Measurements from ENCODE around the gene RAET1E. TPM values are rescaled to one million over a fixed set of nuclear protein-coding genes. Genes with fewer than 3 reads are reported as not detected.

Gene RAET1E
- total and polyA plus RNA-seq, 12 donors, result 0.15 to 1.4 (median 0.41) TPM; not detected in 3

DNA sequence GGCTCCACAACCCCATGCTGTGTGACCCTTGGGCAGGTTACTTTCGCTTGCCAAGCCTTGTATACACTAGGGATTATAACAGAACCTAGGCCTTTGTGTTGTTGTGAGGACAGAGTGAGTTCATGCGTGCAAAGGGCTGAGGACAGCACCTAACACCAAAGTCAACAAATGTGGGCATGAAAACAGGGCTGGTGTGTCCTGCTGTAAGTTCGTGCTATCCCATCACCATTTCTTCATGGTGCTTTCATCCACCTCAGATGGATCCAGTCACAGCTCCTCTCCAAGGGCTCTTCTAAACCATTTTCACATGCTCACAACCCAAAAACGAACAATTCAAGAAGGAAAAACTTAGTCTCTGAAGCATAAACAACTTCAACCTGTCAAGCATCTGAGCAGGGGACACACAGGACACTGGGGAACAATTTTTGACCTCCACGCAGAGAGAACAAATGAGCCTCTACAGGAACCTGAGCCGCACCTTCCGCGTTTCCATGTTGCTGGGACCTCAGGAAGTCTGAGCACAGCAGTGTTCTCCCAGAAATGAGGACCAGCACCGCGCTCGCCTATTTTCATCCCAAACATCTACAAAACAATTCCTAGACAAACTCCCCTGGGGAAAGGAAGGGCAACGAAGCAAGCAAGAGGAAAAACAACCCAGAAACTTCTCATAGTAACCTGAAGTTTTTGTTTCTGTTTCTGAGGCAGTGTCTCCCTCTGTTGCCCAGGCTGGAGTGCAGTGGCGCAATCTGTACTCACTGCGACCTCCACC is 36.9 kb downstream of the RAET1E start:
- no peak for DNase-seq
- TF ChIP-seq, protein P1, sequence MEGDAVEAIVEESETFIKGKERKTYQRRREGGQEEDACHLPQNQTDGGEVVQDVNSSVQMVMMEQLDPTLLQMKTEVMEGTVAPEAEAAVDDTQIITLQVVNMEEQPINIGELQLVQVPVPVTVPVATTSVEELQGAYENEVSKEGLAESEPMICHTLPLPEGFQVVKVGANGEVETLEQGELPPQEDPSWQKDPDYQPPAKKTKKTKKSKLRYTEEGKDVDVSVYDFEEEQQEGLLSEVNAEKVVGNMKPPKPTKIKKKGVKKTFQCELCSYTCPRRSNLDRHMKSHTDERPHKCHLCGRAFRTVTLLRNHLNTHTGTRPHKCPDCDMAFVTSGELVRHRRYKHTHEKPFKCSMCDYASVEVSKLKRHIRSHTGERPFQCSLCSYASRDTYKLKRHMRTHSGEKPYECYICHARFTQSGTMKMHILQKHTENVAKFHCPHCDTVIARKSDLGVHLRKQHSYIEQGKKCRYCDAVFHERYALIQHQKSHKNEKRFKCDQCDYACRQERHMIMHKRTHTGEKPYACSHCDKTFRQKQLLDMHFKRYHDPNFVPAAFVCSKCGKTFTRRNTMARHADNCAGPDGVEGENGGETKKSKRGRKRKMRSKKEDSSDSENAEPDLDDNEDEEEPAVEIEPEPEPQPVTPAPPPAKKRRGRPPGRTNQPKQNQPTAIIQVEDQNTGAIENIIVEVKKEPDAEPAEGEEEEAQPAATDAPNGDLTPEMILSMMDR (IDR thresholded peaks at IDR 0.05), result no peak
- Histone ChIP-seq H3K27ac (no peak overlapping the region), H3K27me3 (no peaks in the 10 kb centered on the region), H3K4me3 (no peak overlapping the region), H3K4me1 (peaks cover 0 to 31% (median 19%) of the 10 kb centered on the region in 9 donors), H3K9me3 (no peaks in the 10 kb centered on the region), H3K36me3 (no peaks in the 10 kb centered on the region)
- intact Hi-C loops (cut with DNase I), result no loop called here
- ATAC-seq, result no peak
- 92% methylated on average over 14 of the region's 14 CpGs for WGBS, 2 donors

DNA sequence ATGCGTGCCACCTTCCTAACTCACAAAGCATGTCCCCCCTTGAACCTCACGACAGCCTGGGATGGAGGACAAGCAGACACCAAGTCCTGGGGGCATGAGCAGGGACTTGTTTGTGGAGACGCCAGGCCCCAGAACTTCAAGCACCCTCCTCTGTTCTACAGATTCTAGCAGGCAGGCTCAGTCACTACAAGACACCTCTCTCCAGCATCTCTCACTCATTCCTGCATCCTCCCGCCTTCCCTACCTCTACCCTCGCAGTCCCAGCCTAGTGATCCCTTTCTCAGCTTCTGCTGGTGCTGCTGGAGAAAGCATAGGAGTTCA is 37.4 kb downstream of the RAET1E start:
- ATAC-seq (no peak), DNase-seq (no peak)
- H3K27me3 ChIP-seq, result no peaks in the 10 kb centered on the region
- intact Hi-C loops (cut with DNase I), result no loop called here
- TF ChIP-seq, protein P1 (IDR thresholded peaks at IDR 0.05), result no peak
- no peaks in the 10 kb centered on the region for H3K9me3 ChIP-seq
- H3K36me3 ChIP-seq, result no peaks in the 10 kb centered on the region
- H3K27ac ChIP-seq, result no peak overlapping the region
- WGBS, 2 donors, result 85 to 96% methylated on average over 5 of the region's 5 CpGs
- peaks cover 0 to 31% (median 19%) of the 10 kb centered on the region in 9 donors for H3K4me1 ChIP-seq
- H3K4me3 ChIP-seq, result no peak overlapping the region

DNA sequence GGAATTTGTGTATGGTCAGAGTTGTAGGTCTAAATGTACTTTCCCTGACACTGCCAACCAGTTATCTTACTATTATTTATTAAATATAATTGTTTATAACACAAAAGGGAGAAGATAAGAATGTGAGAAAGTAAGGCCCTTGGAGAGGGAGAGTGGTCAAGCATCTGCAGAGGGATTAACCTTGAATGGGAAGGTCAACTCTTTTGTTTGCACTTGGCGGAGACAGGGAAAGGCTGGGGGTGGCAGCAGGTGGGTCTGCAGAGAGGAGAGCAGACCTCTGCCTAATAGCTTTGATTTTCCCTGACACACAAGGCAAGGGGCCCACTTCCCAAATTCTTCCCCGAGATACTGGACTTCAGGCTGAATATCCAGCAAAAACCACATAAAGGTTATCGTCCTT is 38.0 kb downstream of the RAET1E start:
- no peaks in the 10 kb centered on the region for H3K27me3 ChIP-seq
- no peaks in the 10 kb centered on the region for H3K9me3 ChIP-seq
- TF ChIP-seq, protein P1 (IDR thresholded peaks at IDR 0.05), result no peak
- 90 to 96% methylated on average over 3 of the region's 3 CpGs for WGBS, 2 donors
- H3K36me3 ChIP-seq, result no peaks in the 10 kb centered on the region
- DNase-seq (no peak), ATAC-seq (no peak)
- no peak overlapping the region for H3K4me3 ChIP-seq
- intact Hi-C loops (cut with DNase I), result no loop called here
- peaks cover 0 to 30% (median 19%) of the 10 kb centered on the region in 9 donors for H3K4me1 ChIP-seq
- H3K27ac ChIP-seq, result no peak overlapping the region

DNA sequence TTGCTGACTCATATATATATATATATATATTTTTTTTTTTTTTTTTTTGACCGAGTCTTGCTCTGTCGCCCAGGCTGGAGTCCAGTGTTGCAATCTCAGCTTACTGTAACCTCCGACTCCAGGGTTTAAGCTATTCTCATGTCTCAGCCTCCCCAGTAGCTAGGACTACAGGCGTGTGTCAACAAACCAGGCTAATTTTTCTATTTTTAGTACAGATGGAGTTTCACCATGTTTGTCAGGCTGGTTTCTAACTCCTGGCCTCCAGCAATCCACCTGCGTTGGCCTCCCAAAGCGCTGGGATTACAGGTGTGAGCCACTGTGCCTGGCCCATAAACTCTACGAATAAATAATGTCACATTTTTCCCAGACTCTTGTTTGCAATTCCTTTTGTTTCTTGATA is 38.5 kb downstream of the RAET1E start:
- H3K4me1 ChIP-seq, result peaks cover 0 to 25% (median 14%) of the 10 kb centered on the region in 9 donors
- no peaks in the 10 kb centered on the region for H3K36me3 ChIP-seq
- H3K9me3 ChIP-seq, result no peaks in the 10 kb centered on the region
- TF ChIP-seq, protein P1 (IDR thresholded peaks at IDR 0.05), result no peak
- intact Hi-C loops (cut with DNase I), result no loop called here
- DNase-seq (no peak), ATAC-seq (no peak)
- WGBS, 2 donors, result 66 to 85% methylated on average over 7 of the region's 7 CpGs
- no peaks in the 10 kb centered on the region for H3K27me3 ChIP-seq
- no peak overlapping the region for H3K27ac ChIP-seq
- H3K4me3 ChIP-seq, result no peak overlapping the region

All from heart right ventricle (tissue), 16 donors.